GM12878 (cell line): Measurements from ENCODE around the gene COL4A2. TPM values are rescaled to one million over a fixed set of nuclear protein-coding genes. Genes with fewer than 3 reads are reported as not detected.

Source experiments
- ATAC-seq: fragments of 200-7000 bp; cut with Tn5 transposase; 3 replicates; pipeline ENCODE4 v1.9.1; 2020; ENCODE audit warnings: mild to moderate bottlenecking, moderate library complexity
- BruUV-seq: library from RNA; stranded (reverse); fragments of 400-500 nt; replicated peaks from 2 replicates; lab custom pipeline; 2021; lab: Mats Ljungman, UMichigan
- CTCF ChIA-PET: fragments of 300-600 bp; sonication (Branson Sonifier 250); formaldehyde crosslinking; extraction: SDS; loops from one replicate; lab custom pipeline; 2021; ENCODE audit warnings: inconsistent platforms; lab: Yijun Ruan, JAX
- POLR2A ChIA-PET: fragments of 350-600 bp; formaldehyde crosslinking; extraction: SDS; loops from one replicate; lab custom pipeline; 2021; ENCODE audit warnings: inconsistent platforms; lab: Charles Lee
- RAD21 ChIA-PET: fragments of 300-600 bp; sonication (Branson Sonifier 250); formaldehyde crosslinking; loops from one replicate; lab custom pipeline; 2023; ENCODE audit warnings: antibody characterized with exemption; ENCODE audit not compliant: unreplicated experiment; lab: Charles Lee
- SMC1A ChIA-PET: fragments of 300-600 bp; sonication (Branson Sonifier 250); formaldehyde crosslinking; loops from one replicate; lab custom pipeline; 2023; ENCODE audit not compliant: unreplicated experiment, uncharacterized antibody; lab: Charles Lee
- DNase-seq: peaks from one replicate; pipeline ENCODE4 v3.0.0-alpha.2; 2011; ENCODE audit warnings: low read depth, low spot score
- FAIRE-seq: peaks from 3 replicates; lab custom pipeline; 2011; peaks lifted over from hg19 to GRCh38; lab: Jason Lieb, UNC
- H2AFZ ChIP-seq: 2 replicates; pipeline ENCODE4 v1.6.0; 2011; ENCODE audit warnings: low read depth, low read length, control low read depth; ENCODE audit not compliant: control insufficient read depth
- H3K27ac ChIP-seq: 2 replicates; pipeline ENCODE4 v1.5.1; 2011; ENCODE audit warnings: control low read depth; ENCODE audit not compliant: control insufficient read depth, insufficient read depth
- H3K27me3 ChIP-seq, 2 experiments: replicated peaks in 1 of 2; 2 replicates each; pipeline versions ENCODE4 v1.6.0 to v1.6.1; 2011; ENCODE audit warnings: low read length in 1 of 2; ENCODE audit not compliant: control insufficient read depth in 2 of 2, insufficient read depth in 2 of 2
- H3K36me3 ChIP-seq, 2 experiments: 2 replicates each; pipeline ENCODE4 v1.5.1; 2011; ENCODE audit warnings: low read length in 1 of 2; ENCODE audit not compliant: control insufficient read depth in 2 of 2, insufficient read depth in 2 of 2
- H3K4me1 ChIP-seq: 2 replicates; pipeline ENCODE4 v1.6.1; 2011; ENCODE audit warnings: mild to moderate bottlenecking, low read length, moderate library complexity, mixed read lengths; ENCODE audit not compliant: control insufficient read depth, insufficient read depth
- H3K4me2 ChIP-seq: 2 replicates; pipeline ENCODE4 v1.6.0; 2011; ENCODE audit warnings: control low read depth; ENCODE audit not compliant: control insufficient read depth, insufficient read depth
- H3K4me3 ChIP-seq: fragments of 200-600 bp; sonication (generic); 2 replicates; pipeline ENCODE4 v1.5.1; 2016
- H3K79me2 ChIP-seq: 2 replicates; pipeline ENCODE4 v1.6.0; 2011; ENCODE audit warnings: low read length; ENCODE audit not compliant: control insufficient read depth, insufficient read depth
- H3K9ac ChIP-seq: 2 replicates; pipeline ENCODE4 v1.8.0; 2011; ENCODE audit warnings: low read length, control low read depth, mixed read lengths; ENCODE audit not compliant: control insufficient read depth, insufficient read depth
- H3K9me3 ChIP-seq: replicated peaks from 3 replicates; pipeline ENCODE4 v1.5.1; 2011; ENCODE audit warnings: mild to moderate bottlenecking, low read length; ENCODE audit not compliant: control insufficient read depth, insufficient read depth
- H4K20me1 ChIP-seq: 2 replicates; pipeline ENCODE4 v1.6.0; 2011; ENCODE audit not compliant: control insufficient read depth, insufficient read depth
- BCL3 ChIP-seq: IDR thresholded peaks from 2 replicates; pipeline ENCODE4 v1.6.1; 2011; ENCODE audit warnings: borderline replicate concordance, low read depth, mild to moderate bottlenecking, moderate library complexity, low read length; ENCODE audit not compliant: insufficient read depth, poor library complexity, severe bottlenecking
- ETV6 ChIP-seq, 2 experiments: fragments of 450-650 bp in 1 of 2; IDR thresholded peaks in 1 of 2; conservative IDR thresholded peaks in 1 of 2; 2 replicates each; pipeline ENCODE4 v1.6.1; 2014; ENCODE audit warnings: antibody characterized with exemption in 1 of 2, borderline replicate concordance in 1 of 2, low read depth in 1 of 2, mild to moderate bottlenecking in 1 of 2, moderate library complexity in 1 of 2
- PBX3 ChIP-seq: IDR thresholded peaks from 2 replicates; pipeline ENCODE4 v1.6.1; 2011; ENCODE audit warnings: mild to moderate bottlenecking, low read depth, low read length, moderate library complexity; ENCODE audit not compliant: insufficient replicate concordance
- TAF1 ChIP-seq: IDR thresholded peaks from 2 replicates; pipeline ENCODE4 v1.6.1; 2011; ENCODE audit warnings: mild to moderate bottlenecking, low read depth, low read length, borderline replicate concordance
- WGBS: methylation state at CpG from one replicate; pipeline ENCODE4 v1.1.6; 2016; ENCODE audit warnings: low lambda C conversion rate; ENCODE audit not compliant: insufficient replicate concordance, insufficient coverage; ENCODE audit errors: missing lambda C conversion rate; 5-methylcytosine and 5-hydroxymethylcytosine counted together
- in situ Hi-C: fragments of 300-500 bp; cut with MboI; formaldehyde crosslinking; loops from 9 replicates; pipeline ENCODE4 v1.14.3; 2018; ENCODE audit warnings: mixed read lengths
- intact Hi-C: fragments of 100-400 bp; cut with micrococcal nuclease; formaldehyde crosslinking; loops from one replicate; pipeline ENCODE4 v1.14.2; 2022; ENCODE audit not compliant: unreplicated experiment
- polyA plus RNA-seq, 11 experiments: library from polyadenylated mRNA; depleted of rRNA in 4 of 11; unstranded in 6 of 11; stranded (reverse) in 5 of 11; fragments of >200 nt; fragmentation: Nextera tagmentation in 4 of 11; fragmentation: Illumina TruSeq in 1 of 11; extraction: Ambion mirVana in 4 of 11; extraction: Trizol in 1 of 11; gene quantifications; 1 replicate in 1 of 11; 2 replicates in 10 of 11; pipeline versions ENCODE4 v1.2.1 to v1.2.3, GENCODE V29; 2011 to 2016; ENCODE audit warnings: inconsistent platforms in 2 of 11, missing spikeins in 2 of 11, low read depth in 1 of 11
- total RNA-seq, 4 experiments: library from RNA; depleted of rRNA in 3 of 4; stranded (reverse); fragments of >200 nt in 3 of 4; fragmentation: Illumina TruSeq in 1 of 4; extraction: Trizol in 1 of 4; gene quantifications; 2 replicates each; pipeline versions ENCODE4 v1.2.1 to v1.2.3, GENCODE V29; 2013 to 2021

The COL4A2 gene
- total and polyA plus RNA-seq, 10 of the 15 experiments (the other 5 are each of a cell fraction or from before 2014, with no cell fraction given): 0.16 to 1.6 (median 0.62) TPM; not detected in 3

GRCh38 chr13:110455444-110455843, 148.4 kb downstream of the COL4A2 start:
- Histone ChIP-seq H3K79me2 (no peaks in the 10 kb centered on the region), H3K27ac (no peak overlapping the region), H3K4me1 (peaks cover 4% of the 10 kb centered on the region; the same call in 1 of the 2 replicates), H4K20me1 (no peaks in the 10 kb centered on the region), H3K4me2 (no peak overlapping the region), H3K4me3 (no peak overlapping the region), H3K36me3 (no peaks in the 10 kb centered on the region), H3K27me3 (no peaks in the 10 kb centered on the region), H3K9ac (no peak overlapping the region), H2AFZ (no peak overlapping the region), H3K9me3 (no peaks in the 10 kb centered on the region)
- no peak for ATAC-seq
- FAIRE-seq: no peak
- no TSS peak for BruUV-seq
- intact Hi-C loops: no loop called here
- ChIA-PET POLR2A (interaction anchor here (0.8 to 1.7 kb wide), 7 partner anchors 9 to 260 kb away, joined by 3 to 5 read pairs (median 4); partner anchors contain the start of gene RAB20), CTCF (interaction anchor here (0.6 to 4.2 kb wide), 59 partner anchors 8 to 490 kb away, joined by 3 to 55 read pairs (median 5); partner anchors contain the start of genes NAXD and RAB20), RAD21 (interaction anchor here (0.6 to 2.6 kb wide), 45 partner anchors 11 to 460 kb away, joined by 3 to 28 read pairs (median 5); partner anchors contain the start of gene RAB20), SMC1A (interaction anchor here (0.7 to 3.1 kb wide), 41 partner anchors 8 to 1988 kb away, joined by 3 to 38 read pairs (median 4); partner anchors contain the start of genes NAXD and RAB20)
- in situ Hi-C loops: no loop called here
- DNase-seq: no peak
- no peak for TF ChIP-seq TAF1
- peak; percentile 96 for TF ChIP-seq BCL3
- TF ChIP-seq PBX3: peak; percentile 46
- TF ChIP-seq ETV6 (conservative IDR thresholded peaks at IDR 0.05 in 1 of 2, IDR thresholded peaks at IDR 0.05 in 1 of 2; ENCODE audit: borderline replicate concordance in 1 of 2, low read depth in 1 of 2): no peak
- WGBS: 46% methylated on average over 10 of the region's 10 CpGs
